HG03175 (cell line): Measurements from ENCODE around the gene PLEKHM3.
A peak's percentile ranks its signal among the peaks of the same experiment; 100 is the strongest.
"Not testable (repeated sequence)": the region's sequence is repeated elsewhere in the genome, so short reads cannot be mapped to it uniquely, and the experiment has no call there.

Experiments used
- ATAC-seq: cut with Tn5 transposase; IDR thresholded peaks from one replicate; pipeline ENCODE4 v1.9.1; 2021; ENCODE audit warnings: mild to moderate bottlenecking, moderate library complexity; ENCODE audit not compliant: unreplicated experiment

Gene PLEKHM3

GRCh38 chr2:207831584-207832248 is 193.6 kb downstream of the PLEKHM3 start:
- no peak for ATAC-seq

- ATAC-seq, result no peak
Measured at GRCh38 chr2:207830778-207831438, 194.4 kb downstream of the PLEKHM3 start.

GRCh38 chr2:207828361-207829057 is 196.8 kb downstream of the PLEKHM3 start:
- no peak for ATAC-seq

- ATAC-seq, result no peak
Measured at GRCh38 chr2:207825978-207826377, 199.3 kb downstream of the PLEKHM3 start.

GRCh38 chr2:207825045-207825954 is 200.0 kb downstream of the PLEKHM3 start:
- no peak for ATAC-seq

- ATAC-seq, result no peak
Measured at GRCh38 chr2:207823865-207824264, 201.5 kb downstream of the PLEKHM3 start.

GRCh38 chr2:207819839-207820784 is 205.2 kb downstream of the PLEKHM3 start:
- no peak for ATAC-seq

- no peak for ATAC-seq
Measured at GRCh38 chr2:207819021-207819797, 206.1 kb downstream of the PLEKHM3 start.

GRCh38 chr2:207816546-207816945 is 208.8 kb downstream of the PLEKHM3 start:
- no peak for ATAC-seq

- no peak for ATAC-seq
Measured at GRCh38 chr2:207815254-207815653, 210.1 kb downstream of the PLEKHM3 start.

- ATAC-seq, result no peak
Measured at GRCh38 chr2:207813942-207814341, 211.4 kb downstream of the PLEKHM3 start.

GRCh38 chr2:207813221-207813916 is 212.0 kb downstream of the PLEKHM3 start:
- no peak for ATAC-seq

GRCh38 chr2:207812726-207813080 is 212.6 kb downstream of the PLEKHM3 start:
- no peak for ATAC-seq

GRCh38 chr2:207812058-207812725 is 213.1 kb downstream of the PLEKHM3 start:
- no peak for ATAC-seq

- not testable (repeated sequence) for ATAC-seq
Measured at GRCh38 chr2:207811658-207812057, 213.7 kb downstream of the PLEKHM3 start.

GRCh38 chr2:207810200-207810788 is 215.0 kb downstream of the PLEKHM3 start:
- no peak for ATAC-seq

GRCh38 chr2:207808119-207808518 is 217.2 kb downstream of the PLEKHM3 start:
- no peak for ATAC-seq

GRCh38 chr2:207807516-207807915 is 217.8 kb downstream of the PLEKHM3 start:
- peak; percentile 54 for ATAC-seq
